Activated CD8-positive, alpha-beta T cell treated with anti-CD3 and anti-CD28 coated beads, Interleukin-2, amount 10 ng/mL, durations not matched to agents 7 days and 5 days (primary cell): ENCODE results near the gene CCNB1IP1. TPM values are rescaled to one million over a fixed set of nuclear protein-coding genes. Genes with fewer than 3 reads are reported as not detected.
"Not testable (repeated sequence)": the region's sequence is repeated elsewhere in the genome, so short reads cannot be mapped to it uniquely, and the experiment has no call there.

Experiments used
- ATAC-seq: fragments of 150-1000 bp; cut with Tn5 transposase; one replicate; pipeline ENCODE4 v1.10.0; 2021; ENCODE audit warnings: moderate library complexity
- CTCF ChIA-PET: fragments of 350-600 bp; sonication (Branson Sonifier 250); formaldehyde crosslinking; loops from one replicate; lab custom pipeline; 2021; ENCODE audit warnings: antibody characterized with exemption; lab: Charles Lee
- POLR2A ChIA-PET: fragments of 350-600 bp; sonication (Branson Sonifier 250); formaldehyde crosslinking; loops from one replicate; lab custom pipeline; 2021; ENCODE audit warnings: antibody characterized with exemption; lab: Charles Lee
- DNase-seq: peaks from one replicate; pipeline ENCODE4 v3.0.0-alpha.2; 2020
- H3K27ac Mint-ChIP-seq: one replicate; pipeline ENCODE4 v1.8.0; 2021; ENCODE audit warnings: mild to moderate bottlenecking, mixed read lengths
- H3K27me3 Mint-ChIP-seq: one replicate; pipeline ENCODE4 v1.8.0; 2021; ENCODE audit warnings: low read depth, mixed read lengths
- H3K36me3 Mint-ChIP-seq: one replicate; pipeline ENCODE4 v1.8.0; 2021; ENCODE audit warnings: low read depth, mixed read lengths
- H3K4me1 Mint-ChIP-seq: one replicate; pipeline ENCODE4 v1.8.0; 2021; ENCODE audit warnings: low read depth, mixed read lengths
- H3K4me3 Mint-ChIP-seq: one replicate; pipeline ENCODE4 v1.8.0; 2021; ENCODE audit warnings: mild to moderate bottlenecking, mixed read lengths
- H3K9me3 Mint-ChIP-seq: one replicate; pipeline ENCODE4 v1.8.0; 2022; ENCODE audit warnings: mixed read lengths; ENCODE audit not compliant: insufficient read depth
- total RNA-seq, 2 experiments: library from RNA; stranded (reverse); gene quantifications; one replicate each; pipeline ENCODE4 v1.2.3, GENCODE V29; 2021

CCNB1IP1 gene
- total RNA-seq, 2 experiments from 2014 or later = 35.3 to 38.3 TPM

DNA sequence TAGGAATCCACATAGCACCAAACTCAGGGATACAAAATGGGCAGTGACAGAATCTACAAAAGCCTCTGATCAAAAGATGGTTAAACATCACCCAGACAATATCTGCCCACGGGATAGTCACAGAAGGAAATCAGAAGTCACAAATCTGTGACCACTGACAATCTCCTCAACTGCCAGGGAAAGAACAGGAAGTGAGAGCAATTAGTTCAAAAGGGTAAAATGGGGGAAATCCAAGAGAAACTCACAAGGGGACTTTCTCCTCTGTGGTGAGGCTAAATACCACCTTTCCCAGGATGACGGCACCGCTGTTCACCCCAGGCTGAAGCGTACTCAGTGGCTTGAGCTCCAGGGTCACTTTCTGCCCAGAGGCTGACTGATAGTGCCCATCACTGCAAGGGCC lies 38.0 kb downstream of the CCNB1IP1 start:
- H3K4me3 Mint-ChIP-seq = no peak overlapping the region
- CTCF ChIA-PET = no interaction called here
- peaks cover 38% of the 10 kb centered on the region for H3K36me3 Mint-ChIP-seq
- no peak overlapping the region for H3K27ac Mint-ChIP-seq
- H3K9me3 Mint-ChIP-seq = no peaks in the 10 kb centered on the region
- peaks cover 3% of the 10 kb centered on the region for H3K4me1 Mint-ChIP-seq
- ATAC-seq (no peak), DNase-seq (no peak)
- POLR2A ChIA-PET = no interaction called here
- no peaks in the 10 kb centered on the region for H3K27me3 Mint-ChIP-seq

DNA sequence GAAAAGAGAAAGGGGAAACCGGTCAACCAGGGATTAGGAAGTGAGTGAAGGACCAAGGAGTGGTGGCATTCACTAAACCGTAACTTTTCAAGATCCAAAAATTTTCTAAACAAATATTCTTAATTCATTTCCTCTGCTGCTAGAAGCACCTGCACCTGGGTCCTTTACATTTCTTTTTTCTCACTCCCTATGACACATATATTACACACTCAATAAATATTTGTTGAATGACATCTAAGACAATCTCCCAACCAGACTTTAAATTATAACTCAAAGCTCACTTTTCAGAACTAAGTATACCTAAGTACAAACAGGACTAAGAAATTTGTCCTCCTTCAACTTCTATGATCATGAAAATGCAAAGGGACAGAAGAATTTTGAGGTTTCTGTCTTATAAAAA lies 38.4 kb downstream of the CCNB1IP1 start:
- ATAC-seq (no peak), DNase-seq (no peak)
- H3K27me3 Mint-ChIP-seq = no peaks in the 10 kb centered on the region
- no peaks in the 10 kb centered on the region for H3K9me3 Mint-ChIP-seq
- ChIA-PET CTCF (no interaction called here), POLR2A (no interaction called here)
- H3K4me1 Mint-ChIP-seq = peaks cover 3% of the 10 kb centered on the region
- no peak overlapping the region for H3K27ac Mint-ChIP-seq
- no peak overlapping the region for H3K4me3 Mint-ChIP-seq
- peaks cover 42% of the 10 kb centered on the region for H3K36me3 Mint-ChIP-seq

DNA sequence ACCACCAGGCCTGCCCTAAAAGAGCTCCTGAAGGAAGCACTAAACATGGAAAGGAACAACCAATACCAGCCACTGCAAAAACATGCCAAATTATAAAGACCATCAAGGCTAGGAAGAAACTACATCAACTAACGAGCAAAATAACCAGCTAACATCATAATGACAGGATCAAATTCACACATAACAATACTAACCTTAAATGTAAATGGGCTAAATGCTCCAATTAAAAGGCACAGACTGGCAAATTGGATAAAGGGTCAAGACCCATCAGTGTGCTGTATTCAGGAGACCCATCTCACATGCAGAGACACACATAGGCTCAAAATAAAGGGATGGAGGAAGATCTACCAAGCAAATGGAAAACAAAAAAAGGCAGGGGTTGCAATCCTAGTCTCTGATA lies 51.1 kb downstream of the CCNB1IP1 start:
- peaks cover 15% of the 10 kb centered on the region for H3K4me1 Mint-ChIP-seq
- CTCF ChIA-PET, ATAC-seq, H3K27ac Mint-ChIP-seq, H3K9me3 Mint-ChIP-seq, H3K4me3 Mint-ChIP-seq, POLR2A ChIA-PET, H3K27me3 Mint-ChIP-seq, DNase-seq: not testable (repeated sequence)
- H3K36me3 Mint-ChIP-seq = peaks cover 71% of the 10 kb centered on the region

DNA sequence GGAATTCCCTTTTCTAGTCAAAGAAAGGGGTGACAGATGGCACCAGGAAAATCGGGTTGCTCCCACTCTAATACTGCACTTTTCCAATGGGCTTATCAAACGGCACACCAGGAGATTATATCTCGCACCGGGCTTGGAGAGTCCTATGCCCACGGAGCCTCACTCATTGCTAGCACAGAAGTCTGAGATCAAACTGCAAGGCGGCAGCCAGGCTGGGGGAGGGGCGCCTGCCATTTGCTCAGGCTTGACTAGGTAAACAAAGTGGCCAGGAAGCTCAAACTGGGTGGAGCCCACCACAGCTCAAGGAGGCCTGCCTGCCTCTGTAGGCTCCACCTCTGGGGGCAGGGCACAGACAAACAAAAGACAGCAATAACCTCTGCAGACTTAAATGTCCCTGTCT lies 52.8 kb downstream of the CCNB1IP1 start:
- DNase-seq = peak; percentile 26
- ATAC-seq, POLR2A ChIA-PET, H3K4me3 Mint-ChIP-seq, H3K27ac Mint-ChIP-seq, H3K27me3 Mint-ChIP-seq, CTCF ChIA-PET, H3K9me3 Mint-ChIP-seq: not testable (repeated sequence)
- Mint-ChIP-seq H3K36me3 (peaks cover 61% of the 10 kb centered on the region), H3K4me1 (peaks cover 15% of the 10 kb centered on the region)

DNA sequence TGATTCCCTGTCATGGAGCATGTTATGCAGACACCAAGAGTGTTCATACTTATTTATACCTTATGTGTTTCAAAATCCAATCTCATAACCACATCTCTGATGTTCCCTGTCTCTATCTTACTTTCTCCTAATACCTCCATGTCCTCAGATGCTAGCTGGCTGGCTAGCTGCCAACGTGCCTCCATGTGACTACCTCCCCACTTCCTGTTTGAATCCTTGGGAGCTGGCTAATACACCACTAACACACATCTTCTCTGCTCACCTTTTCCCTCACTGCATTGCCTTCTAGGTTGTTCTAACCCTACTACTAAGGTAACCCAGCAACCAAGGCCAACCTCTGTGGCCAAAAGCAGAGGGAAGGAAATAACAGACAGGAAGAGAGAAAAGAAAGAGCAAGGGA lies 54.7 kb downstream of the CCNB1IP1 start:
- no peak for DNase-seq
- ATAC-seq = no peak
- H3K9me3 Mint-ChIP-seq = peaks cover 14% of the 10 kb centered on the region
- peaks cover 57% of the 10 kb centered on the region for H3K36me3 Mint-ChIP-seq
- POLR2A ChIA-PET = interaction anchor here (1.2 kb wide), 1 partner anchor 8 kb away, joined by 3 read pairs; no protein-coding TSS in a partner anchor
- H3K4me3 Mint-ChIP-seq = no peak overlapping the region
- no peak overlapping the region for H3K27ac Mint-ChIP-seq
- no peaks in the 10 kb centered on the region for H3K27me3 Mint-ChIP-seq
- H3K4me1 Mint-ChIP-seq = peaks cover 15% of the 10 kb centered on the region
- CTCF ChIA-PET = no interaction called here

DNA sequence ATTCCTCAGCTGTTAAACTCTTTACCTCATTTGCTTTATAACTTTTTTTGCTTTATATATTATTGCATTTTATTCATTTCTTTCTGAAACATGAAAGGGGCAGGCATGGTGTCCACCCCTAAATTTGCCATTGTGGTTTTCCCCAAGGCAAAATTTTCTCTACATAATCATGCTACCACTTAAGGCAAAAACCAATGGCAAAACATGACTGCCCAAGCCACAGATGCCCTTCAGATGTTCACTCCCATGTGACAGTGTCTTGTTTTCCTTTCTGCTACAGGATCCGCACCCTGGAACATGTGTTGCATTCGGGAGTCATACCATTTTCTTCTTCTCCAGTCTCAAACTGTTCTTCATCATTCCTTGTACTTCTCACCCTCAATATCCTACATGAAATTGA lies 55.7 kb downstream of the CCNB1IP1 start:
- H3K27ac Mint-ChIP-seq = no peak overlapping the region
- peaks cover 15% of the 10 kb centered on the region for H3K4me1 Mint-ChIP-seq
- H3K36me3 Mint-ChIP-seq = peaks cover 52% of the 10 kb centered on the region
- ChIA-PET CTCF (no interaction called here), POLR2A (interaction anchor here (0.9 to 1.2 kb wide), 2 partner anchors 9 to 29 kb away, joined by 3 read pairs; partner anchors contain the start of gene TTC5)
- ATAC-seq (no peak), DNase-seq (no peak)
- H3K27me3 Mint-ChIP-seq = no peaks in the 10 kb centered on the region
- H3K9me3 Mint-ChIP-seq = peaks cover 14% of the 10 kb centered on the region
- H3K4me3 Mint-ChIP-seq = no peak overlapping the region

DNA sequence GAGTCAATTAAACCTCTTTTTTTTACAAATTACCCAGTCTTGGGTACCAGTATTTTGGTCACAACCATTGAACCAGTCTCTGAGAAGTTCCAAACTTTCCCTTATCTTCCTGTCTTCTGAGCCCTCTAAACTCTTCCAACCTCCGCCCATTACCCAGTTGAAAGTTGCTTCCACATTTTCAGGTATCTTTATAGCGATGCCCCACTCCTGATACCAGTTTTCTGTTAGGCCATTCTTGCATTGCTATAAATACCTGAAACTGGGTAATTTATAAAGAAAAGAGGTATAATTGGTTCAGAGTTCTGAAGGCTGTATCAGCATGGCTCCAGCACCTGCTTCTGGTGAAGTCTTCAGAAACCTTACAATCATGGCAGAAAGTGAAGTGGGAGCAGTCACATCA lies 59.0 kb downstream of the CCNB1IP1 start:
- H3K27me3 Mint-ChIP-seq = no peaks in the 10 kb centered on the region
- no peak overlapping the region for H3K27ac Mint-ChIP-seq
- peaks cover 14% of the 10 kb centered on the region for H3K9me3 Mint-ChIP-seq
- ATAC-seq = no peak
- no peak overlapping the region for H3K4me3 Mint-ChIP-seq
- ChIA-PET POLR2A (no interaction called here), CTCF (no interaction called here)
- H3K36me3 Mint-ChIP-seq = peaks cover 27% of the 10 kb centered on the region
- peaks cover 7% of the 10 kb centered on the region for H3K4me1 Mint-ChIP-seq
- no peak for DNase-seq

DNA sequence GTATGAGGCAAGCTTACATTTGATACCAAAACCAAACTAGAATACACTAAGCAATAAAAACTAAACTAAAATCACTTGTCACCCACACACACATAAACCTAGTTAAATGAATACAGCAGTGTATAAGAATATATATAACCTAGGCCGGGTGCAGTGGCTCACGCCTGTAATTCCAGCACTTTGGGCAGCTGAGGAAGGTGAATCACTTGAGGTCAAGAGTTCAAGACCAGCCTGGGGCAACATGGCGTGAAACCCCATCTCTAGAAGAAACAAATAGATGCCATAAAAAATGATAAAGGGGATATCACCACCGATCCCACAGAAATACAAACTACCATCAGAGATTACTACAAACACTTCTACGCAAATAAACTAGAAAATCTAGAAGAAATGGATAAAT lies 68.7 kb downstream of the CCNB1IP1 start:
- H3K27ac Mint-ChIP-seq, H3K36me3 Mint-ChIP-seq, H3K9me3 Mint-ChIP-seq, POLR2A ChIA-PET, H3K4me3 Mint-ChIP-seq, ATAC-seq, H3K27me3 Mint-ChIP-seq, DNase-seq, H3K4me1 Mint-ChIP-seq: not testable (repeated sequence)
- CTCF ChIA-PET = interaction anchor here (0.6 kb wide), 1 partner anchor 232 kb away, joined by 3 read pairs; no protein-coding TSS in a partner anchor

DNA sequence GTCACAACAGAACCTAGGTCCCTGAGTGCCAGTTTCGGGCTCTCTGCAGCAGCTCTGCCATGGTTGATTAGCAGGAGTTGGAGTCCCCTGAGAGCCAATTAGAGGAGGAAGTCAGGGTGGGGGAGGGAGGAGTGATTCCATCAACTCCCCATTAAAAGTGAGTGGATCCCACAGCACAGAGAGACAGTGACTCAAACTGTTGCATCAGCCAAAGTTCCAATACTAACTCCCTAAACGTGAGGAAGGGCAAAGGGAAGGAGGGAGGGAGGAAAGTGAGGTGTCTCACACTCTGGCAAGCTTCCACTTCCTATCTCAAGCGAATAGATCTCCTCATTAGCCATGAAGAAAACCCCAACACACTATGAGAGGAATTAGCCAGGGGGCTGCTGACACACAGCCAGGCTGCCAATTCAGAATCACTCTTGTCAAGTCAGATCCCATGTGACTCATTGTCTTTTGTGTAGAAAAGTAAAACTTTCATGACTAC lies 70.4 kb downstream of the CCNB1IP1 start:
- Mint-ChIP-seq H3K27me3 (no peaks in the 10 kb centered on the region), H3K4me1 (no peaks in the 10 kb centered on the region), H3K36me3 (no peaks in the 10 kb centered on the region), H3K27ac (no peak overlapping the region), H3K9me3 (no peaks in the 10 kb centered on the region), H3K4me3 (no peak overlapping the region)
- no peak for DNase-seq
- POLR2A ChIA-PET = no interaction called here
- CTCF ChIA-PET = no interaction called here
- ATAC-seq = no peak

Other genes with a start within 250 kb of the CCNB1IP1 start
- gene OR4K17, start 222.5 kb downstream of the CCNB1IP1 start, total RNA-seq = not detected
- not detected for gene OR4N5, start 194.5 kb downstream of the CCNB1IP1 start, total RNA-seq
- not detected for gene OR11G2, start 142.4 kb downstream of the CCNB1IP1 start, total RNA-seq
- gene OR11H6, start 109.6 kb downstream of the CCNB1IP1 start, total RNA-seq = not detected
- not detected for gene OR11H7, start 104.3 kb downstream of the CCNB1IP1 start, total RNA-seq
- gene OR11H4, start 94.0 kb downstream of the CCNB1IP1 start, total RNA-seq = not detected
- gene TTC5, start 27.3 kb downstream of the CCNB1IP1 start, total RNA-seq = 10 to 100 TPM; 21.8 to 22.0 TPM
- 10 to 100 TPM; 29.7 to 32.3 TPM for gene PARP2, start 10.4 kb upstream of the CCNB1IP1 start, total RNA-seq
- gene TEP1, start 80.2 kb upstream of the CCNB1IP1 start, total RNA-seq = 10 to 100 TPM; 34.6 to 48.7 TPM
- 1 to 10 TPM; 2.4 to 2.7 TPM for gene KLHL33, start 102.9 kb upstream of the CCNB1IP1 start, total RNA-seq
- gene OSGEP, start 121.5 kb upstream of the CCNB1IP1 start, total RNA-seq = 10 to 100 TPM; 51.8 to 56.6 TPM
- gene APEX1, start 121.9 kb upstream of the CCNB1IP1 start, total RNA-seq = 100 to 1,000 TPM; 135 to 142 TPM
- gene PIP4P1, start 128.2 kb upstream of the CCNB1IP1 start, total RNA-seq = 10 to 100 TPM; 31.3 to 31.6 TPM
- 100 to 1,000 TPM; 211 to 216 TPM for gene PNP, start 136.1 kb upstream of the CCNB1IP1 start, total RNA-seq
- gene RNASE10, start 172.3 kb upstream of the CCNB1IP1 start, total RNA-seq = under 1 TPM; 0.29 to 0.40 TPM
- gene RNASE9, start 227.8 kb upstream of the CCNB1IP1 start, total RNA-seq = not detected